ENCODE results near the gene FBN3. TPM values are rescaled to one million over a fixed set of nuclear protein-coding genes. Genes with fewer than 3 reads are reported as not detected.

Gene FBN3
- total RNA-seq, 1 donor from 2014 or later: 63.7 TPM

- no peak overlapping the region for H3K4me3 Mint-ChIP-seq
- no peaks in the 10 kb centered on the region for H3K36me3 Mint-ChIP-seq
- no peak for DNase-seq (ENCODE audit: extremely low spot score, unreplicated experiment)
- H3K9me3 Mint-ChIP-seq: no peaks in the 10 kb centered on the region
- H3K27me3 Mint-ChIP-seq: no peaks in the 10 kb centered on the region
- H3K27ac Mint-ChIP-seq: no peak overlapping the region
- no peak for TF ChIP-seq CTCF (conservative IDR thresholded peaks at IDR 0.05)
- peaks cover 4% of the 10 kb centered on the region for H3K4me1 Mint-ChIP-seq (ENCODE audit: unreplicated experiment)
Measured at GRCh38 chr19:8056533-8056932, 92.9 kb downstream of the FBN3 start.

- Mint-ChIP-seq H3K4me1 (ENCODE audit: unreplicated experiment) (peaks cover 4% of the 10 kb centered on the region), H3K36me3 (no peaks in the 10 kb centered on the region), H3K4me3 (no peak overlapping the region), H3K27me3 (no peaks in the 10 kb centered on the region), H3K27ac (no peak overlapping the region), H3K9me3 (no peaks in the 10 kb centered on the region)
- DNase-seq (ENCODE audit: extremely low spot score, unreplicated experiment): no peak
- no peak for TF ChIP-seq CTCF (conservative IDR thresholded peaks at IDR 0.05)
Measured at GRCh38 chr19:8054169-8054568, 95.2 kb downstream of the FBN3 start.

GRCh38 chr19:8052464-8052859 lies 96.9 kb downstream of the FBN3 start, which contains the start of gene CCL25:
TSS of gene CCL25 (plus strand) at chr19:8052760. CDS start at chr19:8053050, 290 bp downstream.
- no peaks in the 10 kb centered on the region for H3K36me3 Mint-ChIP-seq
- TF ChIP-seq CTCF (conservative IDR thresholded peaks at IDR 0.05): no peak
- no peak within 1 kb of the TSS for H3K4me3 Mint-ChIP-seq
- H3K27me3 Mint-ChIP-seq: peaks cover 2% of the 10 kb centered on the region
- H3K27ac Mint-ChIP-seq: peak within 1 kb of the TSS; percentile 51
- H3K9me3 Mint-ChIP-seq: no peaks in the 10 kb centered on the region
- H3K4me1 Mint-ChIP-seq (ENCODE audit: unreplicated experiment): peaks cover 4% of the 10 kb centered on the region
- DNase-seq (ENCODE audit: extremely low spot score, unreplicated experiment): no peak

GRCh38 chr19:8050274-8051096 lies 98.9 kb downstream of the FBN3 start:
- Mint-ChIP-seq H3K9me3 (no peaks in the 10 kb centered on the region), H3K27me3 (peaks cover 7% of the 10 kb centered on the region), H3K4me1 (ENCODE audit: unreplicated experiment) (peaks cover 7% of the 10 kb centered on the region), H3K27ac (peak overlapping the region; percentile 78), H3K4me3 (peak overlapping the region; percentile 75), H3K36me3 (no peaks in the 10 kb centered on the region)
- peak; percentile 88 for DNase-seq (ENCODE audit: extremely low spot score, unreplicated experiment)
- no peak for TF ChIP-seq CTCF (conservative IDR thresholded peaks at IDR 0.05)

- DNase-seq (ENCODE audit: extremely low spot score, unreplicated experiment): no peak
- Mint-ChIP-seq H3K36me3 (no peaks in the 10 kb centered on the region), H3K27me3 (peaks cover 7% of the 10 kb centered on the region), H3K9me3 (no peaks in the 10 kb centered on the region), H3K4me3 (no peak overlapping the region), H3K4me1 (ENCODE audit: unreplicated experiment) (peaks cover 4% of the 10 kb centered on the region), H3K27ac (no peak overlapping the region)
- TF ChIP-seq CTCF (conservative IDR thresholded peaks at IDR 0.05): no peak
Measured at GRCh38 chr19:8046569-8047165, 102.7 kb downstream of the FBN3 start.

Data from type B pancreatic cell (in vitro differentiated cells).